ENCODE results near the gene SPARCL1.
"Not testable (repeated sequence)": the region's sequence is repeated elsewhere in the genome, so short reads cannot be mapped to it uniquely, and the experiment has no call there.

DNA sequence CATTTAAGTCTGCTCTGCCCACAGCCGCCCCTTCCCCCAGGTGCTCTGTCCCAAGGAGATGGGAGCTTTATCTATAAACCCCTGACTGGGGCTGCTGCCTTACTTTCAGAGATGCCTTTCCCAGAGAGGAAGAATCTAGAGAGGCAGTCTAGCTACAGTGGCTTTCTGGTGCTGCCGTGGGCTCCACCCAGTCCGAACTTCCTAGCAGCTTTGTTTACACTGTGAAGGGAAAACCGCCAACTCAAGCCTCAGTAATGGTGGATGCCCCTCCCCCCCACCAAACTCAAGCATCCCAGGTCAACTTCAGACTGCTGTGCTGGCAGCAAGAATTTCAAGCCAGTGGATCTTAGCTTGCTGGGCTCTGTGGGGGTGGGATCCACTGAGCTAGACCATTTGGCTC is 40.5 kb downstream of the SPARCL1 start:
- TF ChIP-seq, protein P1, sequence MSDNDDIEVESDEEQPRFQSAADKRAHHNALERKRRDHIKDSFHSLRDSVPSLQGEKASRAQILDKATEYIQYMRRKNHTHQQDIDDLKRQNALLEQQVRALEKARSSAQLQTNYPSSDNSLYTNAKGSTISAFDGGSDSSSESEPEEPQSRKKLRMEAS (IDR thresholded peaks at IDR 0.05), result not testable (repeated sequence)
- not testable (repeated sequence) for TF ChIP-seq RCOR1 (IDR thresholded peaks at IDR 0.05; ENCODE audit: low read depth, low read length)

All from A549 (cell line).